Mesenchymal stem cell (in vitro differentiated cells and primary cell): ENCODE measurements around the gene FOXC1.

ENCODE experiments used
- DNase-seq: peaks from one replicate; pipeline ENCODE4 v3.0.0-alpha.2; 2013
- H2AFZ ChIP-seq: one replicate; pipeline ENCODE4 v1.6.1; 2013; ENCODE audit warnings: low read depth, mild to moderate bottlenecking, control low read depth, inconsistent platforms, low read length, moderate library complexity
- H2AK5ac ChIP-seq: 2 replicates; pipeline ENCODE4 v1.6.1; 2013; ENCODE audit warnings: low read length, moderate library complexity, mild to moderate bottlenecking, inconsistent platforms; ENCODE audit not compliant: severe bottlenecking
- H2BK120ac ChIP-seq: one replicate; pipeline ENCODE4 v1.6.1; 2013; ENCODE audit warnings: low read depth, mild to moderate bottlenecking, inconsistent platforms, low read length, moderate library complexity
- H2BK12ac ChIP-seq, 2 experiments: one replicate each; pipeline ENCODE4 v1.6.1; 2013; ENCODE audit warnings: inconsistent platforms in 2 of 2, low read length in 2 of 2, mild to moderate bottlenecking in 2 of 2, moderate library complexity in 2 of 2, control low read depth in 1 of 2
- H2BK15ac ChIP-seq: one replicate; pipeline ENCODE4 v1.6.1; 2013; ENCODE audit warnings: mild to moderate bottlenecking, low read depth, inconsistent platforms; ENCODE audit not compliant: poor library complexity, severe bottlenecking
- H2BK5ac ChIP-seq: 2 replicates; pipeline ENCODE4 v1.6.1; 2013; ENCODE audit warnings: low read depth, mild to moderate bottlenecking, low read length, control low read depth, inconsistent platforms; ENCODE audit not compliant: poor library complexity, severe bottlenecking
- H3K14ac ChIP-seq, 2 experiments: one replicate each; pipeline ENCODE4 v1.6.1; 2013; ENCODE audit warnings: inconsistent platforms in 2 of 2, low read length in 2 of 2, control low read depth in 1 of 2, mild to moderate bottlenecking in 1 of 2, moderate library complexity in 1 of 2
- H3K18ac ChIP-seq, 2 experiments: one replicate each; pipeline ENCODE4 v1.6.1; 2013; ENCODE audit warnings: inconsistent platforms in 2 of 2, low read length in 2 of 2, control low read depth in 1 of 2, low read depth in 1 of 2, mild to moderate bottlenecking in 1 of 2
- H3K23ac ChIP-seq, 2 experiments: one replicate each; pipeline ENCODE4 v1.6.1; 2013; ENCODE audit warnings: inconsistent platforms in 2 of 2, low read length in 2 of 2, mild to moderate bottlenecking in 2 of 2, moderate library complexity in 2 of 2, control low read depth in 1 of 2
- H3K27ac ChIP-seq: 2 replicates; pipeline ENCODE4 v1.5.1; 2013; ENCODE audit warnings: mild to moderate bottlenecking, moderate library complexity, low read length, control low read depth, inconsistent platforms; ENCODE audit not compliant: poor library complexity, severe bottlenecking
- H3K27me3 ChIP-seq, 2 experiments: 2 replicates each; pipeline versions ENCODE4 v1.6.1 to v1.7.0; 2013; ENCODE audit warnings: low read length in 2 of 2, mild to moderate bottlenecking in 2 of 2, moderate library complexity in 2 of 2, control low read depth in 1 of 2, inconsistent platforms in 1 of 2; ENCODE audit not compliant: control insufficient read depth in 1 of 2, insufficient read depth in 1 of 2
- H3K36me3 ChIP-seq, 2 experiments: 2 replicates each; pipeline versions ENCODE4 v1.6.1 to v1.7.0; 2013; ENCODE audit warnings: low read length in 2 of 2, control low read depth in 1 of 2, inconsistent platforms in 1 of 2, low read depth in 1 of 2, mild to moderate bottlenecking in 1 of 2; ENCODE audit not compliant: insufficient read depth in 2 of 2, control insufficient read depth in 1 of 2
- H3K4ac ChIP-seq, 2 experiments: one replicate each; pipeline ENCODE4 v1.6.1; 2013; ENCODE audit warnings: inconsistent platforms in 2 of 2, low read length in 2 of 2, mild to moderate bottlenecking in 2 of 2, moderate library complexity in 2 of 2, control low read depth in 1 of 2, low read depth in 1 of 2
- H3K4me1 ChIP-seq: 2 replicates; pipeline ENCODE4 v1.6.1; 2013; ENCODE audit warnings: low read depth, low read length, control low read depth; ENCODE audit not compliant: control insufficient read depth, insufficient read depth
- H3K4me2 ChIP-seq: 2 replicates; pipeline ENCODE4 v1.6.1; 2013; ENCODE audit warnings: low read length, mild to moderate bottlenecking, inconsistent platforms; ENCODE audit not compliant: poor library complexity, severe bottlenecking
- H3K4me3 ChIP-seq, 2 experiments: 2 replicates each; pipeline versions ENCODE4 v1.5.1 to v1.7.0; 2013; ENCODE audit warnings: low read length in 2 of 2, mild to moderate bottlenecking in 2 of 2, control low read depth in 1 of 2, low read depth in 1 of 2; ENCODE audit not compliant: insufficient read depth in 1 of 2
- H3K79me1 ChIP-seq: replicated peaks from 2 replicates; pipeline ENCODE4 v1.6.1; 2013; ENCODE audit warnings: mild to moderate bottlenecking, control low read depth, low read length, inconsistent platforms; ENCODE audit not compliant: poor library complexity, severe bottlenecking
- H3K9ac ChIP-seq: 2 replicates; pipeline ENCODE4 v1.7.0; 2013; ENCODE audit warnings: mild to moderate bottlenecking, low read length, moderate library complexity
- H3K9me3 ChIP-seq: 2 replicates; pipeline ENCODE4 v1.7.0; 2013; ENCODE audit warnings: mild to moderate bottlenecking, low read length; ENCODE audit not compliant: control insufficient read depth
- H4K8ac ChIP-seq: one replicate; pipeline ENCODE4 v1.6.1; 2013; ENCODE audit warnings: inconsistent platforms, mild to moderate bottlenecking, low read length, moderate library complexity
- H4K91ac ChIP-seq: one replicate; pipeline ENCODE4 v1.6.1; 2013; ENCODE audit warnings: mild to moderate bottlenecking, low read length, inconsistent platforms
- WGBS: methylation state at CpG from one replicate; pipeline ENCODE4 v1.1.7; 2013; ENCODE audit warnings: mixed read lengths; 5-methylcytosine and 5-hydroxymethylcytosine counted together

FOXC1 gene

DNA sequence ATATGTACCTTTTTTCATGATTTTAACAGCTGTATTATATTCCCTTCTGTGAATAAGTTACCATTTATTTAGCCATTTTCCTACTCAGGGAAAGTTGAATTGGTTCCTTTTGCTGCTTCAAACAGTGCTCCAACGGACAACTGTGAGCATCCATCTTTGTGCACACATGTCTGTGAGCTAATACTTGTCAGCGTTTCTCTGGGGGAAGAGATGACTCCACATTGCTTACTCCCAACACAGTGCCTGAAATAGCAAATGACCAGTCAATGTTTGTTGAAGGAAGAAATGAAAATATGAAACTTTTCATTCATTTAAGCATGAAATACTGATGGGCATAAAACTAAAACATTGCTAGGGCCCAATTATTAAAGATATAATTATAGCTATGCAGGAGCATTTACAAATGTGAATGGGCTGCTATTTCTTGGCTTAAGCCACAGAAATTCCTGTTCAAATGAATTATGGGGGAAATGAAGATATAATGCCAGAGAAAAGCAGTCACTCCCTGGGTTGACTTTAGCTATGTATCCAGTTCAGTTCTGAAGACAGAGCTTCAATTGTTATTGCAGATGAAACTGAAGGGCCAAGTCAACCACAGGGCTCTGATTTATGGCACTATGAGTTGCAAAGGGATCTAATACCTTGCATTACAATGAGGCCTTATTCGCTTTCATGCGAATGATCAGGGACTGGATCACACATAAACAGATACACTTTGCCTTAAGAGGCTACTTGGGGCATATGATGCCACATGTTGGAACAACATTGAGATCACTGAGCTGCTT, 47.4 kb upstream of the FOXC1 start:
- H3K36me3 ChIP-seq = no peaks in the 10 kb centered on the region
- DNase-seq = no peak
- H2BK12ac ChIP-seq = no peak overlapping the region
- H3K14ac ChIP-seq = no peak overlapping the region
- no peak overlapping the region for H3K27ac ChIP-seq
- H2AFZ ChIP-seq = no peak overlapping the region
- no peak overlapping the region for H3K4ac ChIP-seq
- no peak overlapping the region for H2BK5ac ChIP-seq
- H3K27me3 ChIP-seq = peaks cover 6% of the 10 kb centered on the region in 2 experiments
- no peak overlapping the region for H3K4me3 ChIP-seq
- H3K4me1 ChIP-seq = no peaks in the 10 kb centered on the region
- H2BK120ac ChIP-seq = no peak overlapping the region
- no peaks in the 10 kb centered on the region for H3K9me3 ChIP-seq
- H3K4me2 ChIP-seq = no peak overlapping the region
- H4K91ac ChIP-seq = no peak overlapping the region
- no peak overlapping the region for H3K9ac ChIP-seq
- H3K23ac ChIP-seq = no peak overlapping the region
- WGBS = 85% methylated on average over 3 of the region's 4 CpGs
- H4K8ac ChIP-seq = no peak overlapping the region
- no peak overlapping the region for H2AK5ac ChIP-seq
- H3K18ac ChIP-seq = no peak overlapping the region
- H2BK15ac ChIP-seq = no peak overlapping the region
- no peaks in the 10 kb centered on the region for H3K79me1 ChIP-seq

DNA sequence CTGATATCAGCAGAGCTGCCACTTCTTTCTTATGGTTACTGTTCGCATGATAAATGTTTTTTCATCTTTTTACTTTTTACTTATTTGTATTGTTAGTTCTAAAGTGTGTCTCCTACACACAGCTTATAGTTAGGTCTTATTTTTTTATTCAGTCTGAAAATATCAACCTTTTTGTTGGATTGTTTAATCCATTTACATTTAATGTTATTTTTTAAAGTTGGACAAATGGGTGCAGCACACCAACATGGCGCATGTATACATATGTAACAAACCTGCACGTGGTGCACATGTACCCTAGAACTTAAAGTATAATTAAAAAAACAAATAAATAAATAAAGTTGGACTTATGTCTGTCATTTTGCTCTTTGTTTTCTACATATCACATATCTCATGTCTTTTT, 40.3 kb upstream of the FOXC1 start:
- DNase-seq = no peak
- WGBS = no CpG with 5 or more reads among the region's 3 CpGs
- no peak overlapping the region for H4K91ac ChIP-seq
- no peaks in the 10 kb centered on the region for H3K79me1 ChIP-seq
- H3K9ac ChIP-seq = no peak overlapping the region
- no peak overlapping the region for H2BK5ac ChIP-seq
- H3K4me1 ChIP-seq = no peaks in the 10 kb centered on the region
- no peak overlapping the region for H2AK5ac ChIP-seq
- no peak overlapping the region for H3K4me3 ChIP-seq
- H2BK12ac ChIP-seq = no peak overlapping the region
- no peak overlapping the region for H3K4me2 ChIP-seq
- H3K14ac ChIP-seq = no peak overlapping the region
- H2AFZ ChIP-seq = no peak overlapping the region
- H3K27me3 ChIP-seq = peaks cover 0 to 10% of the 10 kb centered on the region in 2 experiments
- H3K27ac ChIP-seq = no peak overlapping the region
- H4K8ac ChIP-seq = no peak overlapping the region
- no peak overlapping the region for H3K4ac ChIP-seq
- no peak overlapping the region for H3K18ac ChIP-seq
- no peaks in the 10 kb centered on the region for H3K36me3 ChIP-seq
- H3K9me3 ChIP-seq = peaks cover 10% of the 10 kb centered on the region
- H2BK15ac ChIP-seq = no peak overlapping the region
- H2BK120ac ChIP-seq = no peak overlapping the region
- no peak overlapping the region for H3K23ac ChIP-seq

DNA sequence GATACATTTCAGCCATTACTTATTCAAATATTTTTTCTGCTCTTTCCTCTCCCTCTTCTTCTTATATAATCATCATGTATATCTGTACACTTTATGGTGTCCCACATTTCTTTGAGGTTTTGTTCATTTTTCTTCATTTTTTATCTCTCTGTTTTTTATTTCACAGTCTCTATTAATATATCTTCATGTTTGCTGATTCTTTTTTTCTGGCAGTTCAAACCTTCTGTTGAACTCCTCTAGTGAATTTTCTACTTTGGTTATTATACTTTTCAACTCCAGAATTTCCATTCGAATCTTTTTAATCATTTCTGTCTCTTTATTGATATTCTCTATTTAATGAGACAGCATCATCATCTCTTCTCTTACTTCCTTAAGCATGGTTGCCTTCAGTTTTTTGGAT, 38.9 kb upstream of the FOXC1 start:
- Histone ChIP-seq H3K79me1 (no peaks in the 10 kb centered on the region), H3K4ac (no peak overlapping the region), H2BK120ac (no peak overlapping the region), H3K14ac (no peak overlapping the region), H3K23ac (no peak overlapping the region), H2BK15ac (no peak overlapping the region), H2AFZ (no peak overlapping the region), H3K9ac (no peak overlapping the region), H3K4me1 (peaks cover 9% of the 10 kb centered on the region), H3K27me3 (peaks cover 0 to 10% of the 10 kb centered on the region in 2 experiments), H3K4me2 (no peak overlapping the region), H3K4me3 (no peak overlapping the region), H4K91ac (no peak overlapping the region), H2BK12ac (no peak overlapping the region), H3K27ac (no peak overlapping the region), H3K18ac (no peak overlapping the region), H3K9me3 (peaks cover 10% of the 10 kb centered on the region), H3K36me3 (no peaks in the 10 kb centered on the region), H4K8ac (no peak overlapping the region), H2AK5ac (no peak overlapping the region), H2BK5ac (no peak overlapping the region)
- DNase-seq = no peak
- WGBS = 50% methylated on average over 1 of the region's 1 CpG

- no peak overlapping the region for H4K91ac ChIP-seq
- H4K8ac ChIP-seq = no peak overlapping the region
- no peaks in the 10 kb centered on the region for H3K79me1 ChIP-seq
- no peak overlapping the region for H3K4me3 ChIP-seq
- no peak overlapping the region for H3K27ac ChIP-seq
- DNase-seq = no peak
- H3K4me1 ChIP-seq = peaks cover 9% of the 10 kb centered on the region
- no peak overlapping the region for H2BK15ac ChIP-seq
- H2BK12ac ChIP-seq = no peak overlapping the region
- H3K4me2 ChIP-seq = no peak overlapping the region
- H3K27me3 ChIP-seq = peaks cover 4 to 10% of the 10 kb centered on the region in 2 experiments
- 59% methylated on average over 1 of the region's 1 CpG for WGBS
- H3K4ac ChIP-seq = no peak overlapping the region
- no peak overlapping the region for H3K18ac ChIP-seq
- no peak overlapping the region for H2AK5ac ChIP-seq
- H3K9ac ChIP-seq = no peak overlapping the region
- H2BK5ac ChIP-seq = no peak overlapping the region
- H2BK120ac ChIP-seq = no peak overlapping the region
- H3K9me3 ChIP-seq = peaks cover 10% of the 10 kb centered on the region
- no peaks in the 10 kb centered on the region for H3K36me3 ChIP-seq
- no peak overlapping the region for H3K23ac ChIP-seq
- H2AFZ ChIP-seq = no peak overlapping the region
- H3K14ac ChIP-seq = no peak overlapping the region
These were observed 36.8 kb upstream of the FOXC1 start for GRCh38 chr6:1572892-1573291.
